ENCODE data around the gene IPO8. TPM values are rescaled to one million over a fixed set of nuclear protein-coding genes. Genes with fewer than 3 reads are reported as not detected.
A peak's percentile ranks its signal among the peaks of the same experiment; 100 is the strongest.

The IPO8 gene
- total and polyA plus RNA-seq, 4 donors = 6.7 to 52.7 (median 33.0) TPM

DNA sequence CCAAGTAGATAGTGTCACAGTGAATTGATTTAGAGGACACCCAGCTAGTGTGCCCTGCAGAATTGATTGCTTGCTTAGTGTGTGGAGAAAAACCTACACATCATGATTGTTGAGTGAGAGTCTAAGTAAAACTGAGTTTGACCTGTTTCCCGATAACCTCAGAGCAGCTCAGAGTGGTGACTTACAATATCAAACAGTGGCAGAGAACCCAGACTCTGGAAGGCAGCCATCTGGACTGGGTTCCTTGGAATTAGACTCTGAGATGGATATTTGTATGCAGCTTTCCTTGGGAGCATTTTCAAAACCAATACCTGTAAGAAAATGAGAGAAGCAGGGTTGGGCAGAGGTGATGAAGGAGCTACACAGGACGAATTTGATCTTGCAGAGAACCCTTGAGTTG is 109.8 kb downstream of the IPO8 start:
- TF ChIP-seq, protein P1, sequence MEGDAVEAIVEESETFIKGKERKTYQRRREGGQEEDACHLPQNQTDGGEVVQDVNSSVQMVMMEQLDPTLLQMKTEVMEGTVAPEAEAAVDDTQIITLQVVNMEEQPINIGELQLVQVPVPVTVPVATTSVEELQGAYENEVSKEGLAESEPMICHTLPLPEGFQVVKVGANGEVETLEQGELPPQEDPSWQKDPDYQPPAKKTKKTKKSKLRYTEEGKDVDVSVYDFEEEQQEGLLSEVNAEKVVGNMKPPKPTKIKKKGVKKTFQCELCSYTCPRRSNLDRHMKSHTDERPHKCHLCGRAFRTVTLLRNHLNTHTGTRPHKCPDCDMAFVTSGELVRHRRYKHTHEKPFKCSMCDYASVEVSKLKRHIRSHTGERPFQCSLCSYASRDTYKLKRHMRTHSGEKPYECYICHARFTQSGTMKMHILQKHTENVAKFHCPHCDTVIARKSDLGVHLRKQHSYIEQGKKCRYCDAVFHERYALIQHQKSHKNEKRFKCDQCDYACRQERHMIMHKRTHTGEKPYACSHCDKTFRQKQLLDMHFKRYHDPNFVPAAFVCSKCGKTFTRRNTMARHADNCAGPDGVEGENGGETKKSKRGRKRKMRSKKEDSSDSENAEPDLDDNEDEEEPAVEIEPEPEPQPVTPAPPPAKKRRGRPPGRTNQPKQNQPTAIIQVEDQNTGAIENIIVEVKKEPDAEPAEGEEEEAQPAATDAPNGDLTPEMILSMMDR (IDR thresholded peaks at IDR 0.05; ENCODE audit: control extremely low read depth, extremely low read depth) = no peak
- DNase-seq (no peak), ATAC-seq (ENCODE audit: insufficient read depth, low FRiP score) (no peak)
- 82 to 85% methylated on average over 2 of the region's 2 CpGs for WGBS, 2 donors
- H3K27ac ChIP-seq (ENCODE audit: low read depth in 1 of 2, low read length in 1 of 2) = no peak overlapping the region
- H3K9ac ChIP-seq (ENCODE audit: insufficient read depth in 1 of 2, low read length in 2 of 2) = no peak overlapping the region
- peaks cover 0 to 4% (median 0%) of the 10 kb centered on the region in 4 donors for H3K36me3 ChIP-seq (ENCODE audit: control insufficient read depth in 4 of 4, insufficient read depth in 4 of 4, low read length in 4 of 4)
- H3K4me1 ChIP-seq (ENCODE audit: control insufficient read depth in 5 of 5, insufficient read depth in 5 of 5, low read length in 5 of 5) = peaks cover 0 to 11% (median 0%) of the 10 kb centered on the region in 5 donors
- no peaks in the 10 kb centered on the region for H3K27me3 ChIP-seq (ENCODE audit: control insufficient read depth in 3 of 3, insufficient read depth in 3 of 3, low read length in 2 of 3)
- peaks cover 0 to 3% (median 0%) of the 10 kb centered on the region in 4 donors for H3K9me3 ChIP-seq (ENCODE audit: control insufficient read depth in 4 of 4, insufficient read depth in 3 of 4, low read length in 3 of 4)
- H3K4me3 ChIP-seq = no peak overlapping the region

DNA sequence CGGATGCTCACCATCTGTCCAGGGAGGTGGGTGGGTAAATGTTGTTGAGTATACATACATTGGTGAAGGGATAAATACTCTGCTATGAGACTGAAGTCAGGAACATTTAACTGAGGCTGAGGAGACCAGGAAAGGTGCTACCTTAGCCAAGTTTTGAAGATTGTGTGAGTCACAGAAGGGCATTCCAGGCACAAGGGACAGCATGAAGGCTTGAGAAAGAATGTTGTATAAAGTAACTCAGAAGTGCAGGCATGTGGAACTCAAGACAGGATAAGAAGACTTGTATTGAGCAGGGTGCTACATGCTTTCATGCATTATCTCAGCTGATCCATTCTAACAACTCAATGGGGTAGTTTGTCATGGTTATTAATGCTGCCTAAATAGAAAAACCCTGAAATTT is 112.7 kb downstream of the IPO8 start:
- Histone ChIP-seq H3K9ac (ENCODE audit: insufficient read depth in 1 of 2, low read length in 2 of 2) (no peak overlapping the region), H3K4me1 (ENCODE audit: control insufficient read depth in 5 of 5, insufficient read depth in 5 of 5, low read length in 5 of 5) (peaks cover 0 to 23% (median 0%) of the 10 kb centered on the region in 5 donors), H3K4me3 (no peak overlapping the region), H3K36me3 (ENCODE audit: control insufficient read depth in 4 of 4, insufficient read depth in 4 of 4, low read length in 4 of 4) (peaks cover 0 to 4% (median 0%) of the 10 kb centered on the region in 4 donors), H3K27ac (ENCODE audit: low read depth in 1 of 2, low read length in 1 of 2) (no peak overlapping the region), H3K9me3 (ENCODE audit: control insufficient read depth in 4 of 4, insufficient read depth in 3 of 4, low read length in 3 of 4) (peaks cover 0 to 6% (median 0%) of the 10 kb centered on the region in 4 donors), H3K27me3 (ENCODE audit: control insufficient read depth in 3 of 3, insufficient read depth in 3 of 3, low read length in 2 of 3) (no peaks in the 10 kb centered on the region)
- DNase-seq (no peak), ATAC-seq (ENCODE audit: insufficient read depth, low FRiP score) (no peak)
- WGBS, 2 donors = 92 to 97% methylated on average over 1 of the region's 1 CpG
- TF ChIP-seq, protein P1 (IDR thresholded peaks at IDR 0.05; ENCODE audit: control extremely low read depth, extremely low read depth) = no peak

DNA sequence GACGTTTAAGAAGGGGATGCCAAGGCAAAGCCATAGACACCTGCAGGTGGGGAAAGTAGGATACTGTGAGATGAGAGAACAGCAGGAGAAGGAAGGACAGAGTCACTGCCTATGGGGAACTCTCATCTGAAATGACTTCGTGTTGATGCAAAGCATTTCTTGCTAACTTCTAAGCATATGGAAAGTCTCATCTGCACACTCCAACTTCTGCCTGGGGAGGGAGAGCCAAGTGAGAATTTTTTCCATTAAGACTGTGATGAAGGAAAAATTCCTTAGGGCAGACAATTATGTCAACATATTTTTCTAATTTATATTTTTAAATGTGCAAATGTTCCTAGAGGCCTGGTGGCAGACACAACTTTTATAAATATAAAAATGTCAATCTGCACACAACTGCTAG is 115.3 kb downstream of the IPO8 start:
- no peak overlapping the region for H3K9ac ChIP-seq (ENCODE audit: insufficient read depth in 1 of 2, low read length in 2 of 2)
- no peak overlapping the region for H3K4me3 ChIP-seq
- DNase-seq = peak; percentile 54 to 97 (median 95)
- no peaks in the 10 kb centered on the region for H3K36me3 ChIP-seq (ENCODE audit: control insufficient read depth in 4 of 4, insufficient read depth in 4 of 4, low read length in 4 of 4)
- H3K4me1 ChIP-seq (ENCODE audit: control insufficient read depth in 5 of 5, insufficient read depth in 5 of 5, low read length in 5 of 5) = peaks cover 0 to 23% (median 0%) of the 10 kb centered on the region in 5 donors
- no peaks in the 10 kb centered on the region for H3K27me3 ChIP-seq (ENCODE audit: control insufficient read depth in 3 of 3, insufficient read depth in 3 of 3, low read length in 2 of 3)
- H3K27ac ChIP-seq (ENCODE audit: low read depth in 1 of 2, low read length in 1 of 2) = no peak overlapping the region
- H3K9me3 ChIP-seq (ENCODE audit: control insufficient read depth in 4 of 4, insufficient read depth in 3 of 4, low read length in 3 of 4) = peaks cover 0 to 6% (median 2%) of the 10 kb centered on the region in 4 donors
- TF ChIP-seq, protein P1 (IDR thresholded peaks at IDR 0.05; ENCODE audit: control extremely low read depth, extremely low read depth) = no peak
- 58 to 77% methylated on average over 2 of the region's 2 CpGs for WGBS, 2 donors
- no peak for ATAC-seq (ENCODE audit: insufficient read depth, low FRiP score)

Other genes with a start within 250 kb of the IPO8 start
- 10 to 100 TPM; 17.4 to 43.5 TPM for gene CAPRIN2, start 59.1 kb upstream of the IPO8 start, total RNA-seq
- 10 to 100 TPM in 1 of 2 donors, 1 to 10 TPM in 1; 8.2 to 16.4 TPM for gene CAPRIN2, start 59.1 kb upstream of the IPO8 start, polyA plus RNA-seq
- 10 to 100 TPM in 1 of 2 donors, 1 to 10 TPM in 1; 5.3 to 12.1 TPM for gene TSPAN11, start 230.9 kb upstream of the IPO8 start, total RNA-seq
- gene TSPAN11, start 230.9 kb upstream of the IPO8 start, polyA plus RNA-seq = 1 to 10 TPM; 1.4 to 2.6 TPM

All from lung (tissue), 12 donors.